DND-41 (cell line): ENCODE measurements around the gene NAP1L5.

Experiments used
- CTCF ChIP-seq: IDR thresholded peaks from 2 replicates; pipeline ENCODE4 v1.5.1; 2012; ENCODE audit warnings: borderline replicate concordance, low read length, moderate library complexity, mild to moderate bottlenecking; ENCODE audit not compliant: poor library complexity, severe bottlenecking; ENCODE audit errors: extremely low read depth
- EZH2 ChIP-seq: IDR thresholded peaks from 3 replicates; pipeline ENCODE4 v1.6.1; 2012; ENCODE audit warnings: borderline replicate concordance, low read depth, mild to moderate bottlenecking, moderate library complexity, low read length, inconsistent platforms; ENCODE audit not compliant: severe bottlenecking

- TF ChIP-seq EZH2: no peak
- no peak for TF ChIP-seq CTCF
Measured at GRCh38 chr4:88718098-88718497, 20.5 kb upstream of the NAP1L5 start.
